Keratinocyte (primary cell): Measurements from ENCODE around the gene ZNF433. TPM values are rescaled to one million over a fixed set of nuclear protein-coding genes. Genes with fewer than 3 reads are reported as not detected.
A peak's percentile ranks its signal among the peaks of the same experiment; 100 is the strongest.
"Not testable (repeated sequence)": the region's sequence is repeated elsewhere in the genome, so short reads cannot be mapped to it uniquely, and the experiment has no call there.

Source experiments
- DNase-seq: peaks from one replicate; pipeline ENCODE4 v3.0.0-alpha.2; 2011; ENCODE audit warnings: low read depth, missing footprints, low spot score
- FAIRE-seq: peaks from 2 replicates; lab custom pipeline; 2011; peaks lifted over from hg19 to GRCh38; lab: Jason Lieb, UNC
- H2AFZ ChIP-seq: 2 replicates; pipeline ENCODE4 v1.6.0; 2012; ENCODE audit warnings: low read length, control low read depth, inconsistent platforms; ENCODE audit not compliant: control insufficient read depth
- H3K27ac ChIP-seq: 2 replicates; pipeline ENCODE4 v1.5.1; 2011; ENCODE audit warnings: low read length; ENCODE audit not compliant: control insufficient read depth, insufficient read depth
- H3K27me3 ChIP-seq: 3 replicates; pipeline ENCODE4 v1.6.0; 2011; ENCODE audit warnings: low read length; ENCODE audit not compliant: control insufficient read depth, insufficient read depth; ENCODE audit errors: extremely low read depth
- H3K36me3 ChIP-seq, 2 experiments: 2 replicates in 1 of 2; 3 replicates in 1 of 2; pipeline ENCODE4 v1.5.1; 2011; ENCODE audit warnings: low read length in 2 of 2, mild to moderate bottlenecking in 1 of 2; ENCODE audit not compliant: control insufficient read depth in 2 of 2, insufficient read depth in 2 of 2; ENCODE audit errors: extremely low read depth in 1 of 2
- H3K4me1 ChIP-seq: 3 replicates; pipeline ENCODE4 v1.5.1; 2011; ENCODE audit warnings: low read length; ENCODE audit not compliant: control insufficient read depth, insufficient read depth; ENCODE audit errors: extremely low read depth
- H3K4me2 ChIP-seq: 3 replicates; pipeline ENCODE4 v1.6.0; 2011; ENCODE audit warnings: low read depth, low read length; ENCODE audit not compliant: control insufficient read depth, insufficient read depth; ENCODE audit errors: extremely low read depth
- H3K4me3 ChIP-seq, 3 experiments: fragments of 200-600 bp in 1 of 3; sonication (generic) in 1 of 3; 2 replicates in 2 of 3; 3 replicates in 1 of 3; pipeline ENCODE4 v1.5.1; 2011 to 2016; ENCODE audit warnings: low read length in 3 of 3, mild to moderate bottlenecking in 3 of 3, control low read depth in 2 of 3, inconsistent platforms in 1 of 3, low read depth in 1 of 3, mixed read lengths in 1 of 3, mixed run types in 1 of 3, moderate library complexity in 1 of 3; ENCODE audit not compliant: control insufficient read depth in 2 of 3, insufficient read depth in 2 of 3; ENCODE audit errors: extremely low read depth in 1 of 3
- H3K79me2 ChIP-seq: 2 replicates; pipeline ENCODE4 v1.6.0; 2012; ENCODE audit warnings: low read length; ENCODE audit not compliant: control insufficient read depth, insufficient read depth
- H3K9ac ChIP-seq: 3 replicates; pipeline ENCODE4 v1.6.0; 2011; ENCODE audit warnings: low read length; ENCODE audit not compliant: control insufficient read depth, insufficient read depth; ENCODE audit errors: extremely low read depth
- H3K9me1 ChIP-seq: 3 replicates; pipeline ENCODE4 v1.6.0; 2011; ENCODE audit warnings: low read length; ENCODE audit not compliant: control insufficient read depth, insufficient read depth; ENCODE audit errors: extremely low read depth
- H3K9me3 ChIP-seq: 2 replicates; pipeline ENCODE4 v1.5.1; 2012; ENCODE audit warnings: low read depth, low read length; ENCODE audit not compliant: control insufficient read depth
- H4K20me1 ChIP-seq: 3 replicates; pipeline ENCODE4 v1.6.0; 2011; ENCODE audit warnings: low read length; ENCODE audit not compliant: control insufficient read depth, insufficient read depth; ENCODE audit errors: extremely low read depth
- EZH2 ChIP-seq: IDR thresholded peaks from one replicate; pipeline ENCODE4 v1.6.1; 2012; ENCODE audit warnings: inconsistent platforms, mild to moderate bottlenecking, low read length, moderate library complexity
- dilution Hi-C: fragments of 300-500 bp; cut with MboI; formaldehyde crosslinking; loops from one replicate; pipeline ENCODE4 v1.7.0; 2020; ENCODE audit warnings: low sequenced_read_pairs; ENCODE audit not compliant: extremely low pct_ligation_motif_present
- polyA plus RNA-seq, 5 experiments: library from polyadenylated mRNA; depleted of rRNA in 3 of 5; stranded (reverse) in 3 of 5; stranded (forward) in 1 of 5; unstranded in 1 of 5; fragments of >200 nt; gene quantifications; 1 replicate in 1 of 5; 2 replicates in 3 of 5; 3 replicates in 1 of 5; pipeline versions ENCODE4 v1.2.1 to v1.2.3, GENCODE V29; 2011 to 2012; ENCODE audit warnings: missing spikeins in 2 of 5, low read depth in 1 of 5, low replicate concordance in 1 of 5
- TF ChIP-seq, protein P1 (sequence below), 3 experiments: IDR thresholded peaks in 1 of 3; conservative IDR thresholded peaks in 1 of 3; optimal IDR thresholded peaks in 1 of 3; 2 replicates in 2 of 3; 3 replicates in 1 of 3; pipeline versions ENCODE3 to v1.5.1; 2011; ENCODE audit warnings: low read length in 3 of 3, mild to moderate bottlenecking in 3 of 3, moderate library complexity in 2 of 3, control low read depth in 1 of 3, inconsistent platforms in 1 of 3; ENCODE audit not compliant: insufficient read depth in 2 of 3; ENCODE audit errors: extremely low read depth in 1 of 3

Gene ZNF433
- polyA plus RNA-seq, 1 donor (not counting 4 experiments of a cell fraction or from before 2014, with no cell fraction given) = 4.7 TPM

DNA sequence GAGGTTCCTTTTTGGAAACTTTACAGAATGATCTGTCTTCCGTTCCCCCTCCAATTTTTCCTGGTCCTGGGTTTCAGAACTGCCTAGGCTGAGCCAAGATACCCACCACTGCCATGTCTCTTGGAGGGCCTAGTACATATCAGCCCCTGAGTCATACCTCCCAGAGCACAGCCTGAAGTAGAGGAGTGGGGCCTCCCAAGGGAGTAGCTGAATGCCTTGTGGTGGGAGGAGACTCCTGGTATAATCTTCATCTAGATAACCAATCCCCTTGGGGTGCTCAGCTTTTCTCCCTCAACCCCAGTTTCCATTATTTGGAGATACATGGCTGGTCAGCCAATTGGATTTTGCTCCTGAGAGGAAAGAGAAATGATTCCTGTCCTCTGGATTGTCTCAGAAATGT lies 40.3 kb downstream of the ZNF433 start:
- FAIRE-seq (no peak), DNase-seq (no peak)
- H3K4me3 ChIP-seq = no peak overlapping the region
- no peak overlapping the region for H3K4me2 ChIP-seq
- H3K9ac ChIP-seq = no peak overlapping the region
- peaks cover 2 to 3% of the 10 kb centered on the region in 2 experiments for H3K36me3 ChIP-seq
- H2AFZ ChIP-seq = no peak overlapping the region
- no peaks in the 10 kb centered on the region for H3K9me3 ChIP-seq
- H3K9me1 ChIP-seq = no peaks in the 10 kb centered on the region
- peaks cover 12% of the 10 kb centered on the region for H3K79me2 ChIP-seq
- H4K20me1 ChIP-seq = no peaks in the 10 kb centered on the region
- H3K27ac ChIP-seq = no peak overlapping the region
- no peaks in the 10 kb centered on the region for H3K27me3 ChIP-seq
- peaks cover under 1% of the 10 kb centered on the region for H3K4me1 ChIP-seq
- dilution Hi-C loops = no loop called here
- no peak for TF ChIP-seq EZH2

DNA sequence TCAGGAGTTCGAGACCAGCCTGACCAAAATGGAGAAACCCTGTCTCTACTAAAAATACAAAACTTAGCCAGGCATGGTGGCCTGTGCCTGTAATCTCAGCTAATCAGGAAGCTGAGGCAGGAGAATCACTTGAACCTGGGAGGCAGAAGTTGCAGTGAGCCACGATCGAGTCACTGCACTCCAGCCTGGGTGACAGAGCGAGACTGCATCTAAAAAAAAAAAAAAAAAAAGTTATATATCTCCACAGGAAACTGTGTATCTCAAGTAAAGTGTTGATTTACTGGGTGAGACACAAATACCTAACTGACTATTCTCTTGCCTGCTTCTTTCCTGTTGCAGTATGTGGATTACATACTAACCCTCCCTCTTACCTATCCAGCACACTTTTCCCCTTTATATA lies 43.6 kb downstream of the ZNF433 start:
- dilution Hi-C loops, H3K27ac ChIP-seq, H3K9ac ChIP-seq, H3K4me2 ChIP-seq, DNase-seq, H3K9me3 ChIP-seq, H3K36me3 ChIP-seq, H3K9me1 ChIP-seq, H3K27me3 ChIP-seq, H3K79me2 ChIP-seq, H2AFZ ChIP-seq, FAIRE-seq, H3K4me3 ChIP-seq, H4K20me1 ChIP-seq, H3K4me1 ChIP-seq: not testable (repeated sequence)

DNA sequence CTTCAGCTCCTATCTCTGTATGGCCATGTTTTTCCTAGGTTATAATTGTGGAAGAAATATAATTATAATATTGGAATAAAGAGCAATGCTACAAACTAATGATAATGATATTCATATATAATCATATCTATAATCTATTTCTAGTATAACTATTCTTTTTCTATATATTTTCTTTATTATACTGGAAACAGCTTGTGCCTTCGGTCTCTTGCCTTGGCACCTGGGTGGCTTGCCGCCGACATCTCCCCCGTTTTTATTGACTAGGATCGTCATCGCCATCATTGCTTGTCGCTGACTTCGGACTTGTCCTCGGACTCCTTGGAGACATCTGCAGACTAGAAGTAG lies 46.4 kb downstream of the ZNF433 start:
- H2AFZ ChIP-seq = no peak overlapping the region
- H3K79me2 ChIP-seq = peaks cover 9% of the 10 kb centered on the region
- no peaks in the 10 kb centered on the region for H3K27me3 ChIP-seq
- H4K20me1 ChIP-seq = no peaks in the 10 kb centered on the region
- peak overlapping the region; percentile 74 for H3K4me2 ChIP-seq
- FAIRE-seq (no peak), DNase-seq (no peak)
- TF ChIP-seq, protein P1, sequence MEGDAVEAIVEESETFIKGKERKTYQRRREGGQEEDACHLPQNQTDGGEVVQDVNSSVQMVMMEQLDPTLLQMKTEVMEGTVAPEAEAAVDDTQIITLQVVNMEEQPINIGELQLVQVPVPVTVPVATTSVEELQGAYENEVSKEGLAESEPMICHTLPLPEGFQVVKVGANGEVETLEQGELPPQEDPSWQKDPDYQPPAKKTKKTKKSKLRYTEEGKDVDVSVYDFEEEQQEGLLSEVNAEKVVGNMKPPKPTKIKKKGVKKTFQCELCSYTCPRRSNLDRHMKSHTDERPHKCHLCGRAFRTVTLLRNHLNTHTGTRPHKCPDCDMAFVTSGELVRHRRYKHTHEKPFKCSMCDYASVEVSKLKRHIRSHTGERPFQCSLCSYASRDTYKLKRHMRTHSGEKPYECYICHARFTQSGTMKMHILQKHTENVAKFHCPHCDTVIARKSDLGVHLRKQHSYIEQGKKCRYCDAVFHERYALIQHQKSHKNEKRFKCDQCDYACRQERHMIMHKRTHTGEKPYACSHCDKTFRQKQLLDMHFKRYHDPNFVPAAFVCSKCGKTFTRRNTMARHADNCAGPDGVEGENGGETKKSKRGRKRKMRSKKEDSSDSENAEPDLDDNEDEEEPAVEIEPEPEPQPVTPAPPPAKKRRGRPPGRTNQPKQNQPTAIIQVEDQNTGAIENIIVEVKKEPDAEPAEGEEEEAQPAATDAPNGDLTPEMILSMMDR (optimal IDR thresholded peaks at IDR 0.05 in 1 of 3, IDR thresholded peaks at IDR 0.05 in 1 of 3, conservative IDR thresholded peaks at IDR 0.05 in 1 of 3; ENCODE audit: extremely low read depth in 1 of 3, insufficient read depth in 2 of 3, low read length in 3 of 3) = no peak
- no peak for TF ChIP-seq EZH2
- no peak overlapping the region for H3K9ac ChIP-seq
- peak overlapping the region in 2 of 3 experiments; percentile 81 to 96 for H3K4me3 ChIP-seq
- no peak overlapping the region for H3K27ac ChIP-seq
- dilution Hi-C loops = no loop called here
- peaks cover under 1% of the 10 kb centered on the region for H3K9me3 ChIP-seq
- H3K4me1 ChIP-seq = no peaks in the 10 kb centered on the region
- no peaks in the 10 kb centered on the region for H3K9me1 ChIP-seq
- peaks cover 0 to 3% of the 10 kb centered on the region in 2 experiments for H3K36me3 ChIP-seq
